ENCODE results near the gene METTL3.
A peak's percentile ranks its signal among the peaks of the same experiment; 100 is the strongest.

The METTL3 gene

DNA sequence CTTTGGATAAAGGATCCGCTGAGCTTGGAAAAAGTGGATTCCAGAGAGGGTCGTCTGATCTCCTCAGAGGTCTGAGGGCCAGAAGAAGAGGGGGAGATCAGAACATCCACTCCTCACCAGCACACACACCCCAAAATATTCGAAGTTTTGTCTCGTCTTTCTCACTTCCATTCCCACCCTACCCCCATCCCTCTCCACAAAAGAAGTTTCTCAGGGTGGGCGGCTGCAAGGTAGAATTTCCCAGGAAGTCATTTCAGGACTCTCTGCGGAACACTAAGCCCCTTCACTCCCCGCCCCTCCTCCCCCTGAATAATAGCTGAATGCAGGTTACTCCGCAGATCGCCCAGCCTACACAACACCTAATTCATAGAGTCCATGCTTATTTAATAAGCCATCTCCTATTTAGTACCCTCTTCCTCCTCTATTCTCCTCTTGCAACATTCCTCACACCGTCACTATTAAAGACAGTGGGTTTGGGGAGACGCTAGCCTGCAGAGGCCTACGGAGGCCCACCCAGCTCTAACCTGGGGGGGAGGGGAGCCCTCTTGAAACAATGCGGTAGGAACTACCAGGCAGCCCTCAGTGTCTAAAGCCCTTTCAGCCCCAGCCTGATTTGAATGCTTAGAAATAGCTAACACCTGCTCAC, 15.7 kb upstream of the METTL3 start:
- DNase-seq: no peak

- peak in 3 of 4 experiments; percentile 11 to 52 (median 27) for DNase-seq
Measured at GRCh38 chr14:21525962-21526671, 15.0 kb upstream of the METTL3 start, which contains the start of gene SALL2. Gene SALL2 (minus strand): TSS chr14:21526346. CDS start chr14:21526127, 219 bp downstream.

GRCh38 chr14:21525571-21525961, 14.4 kb upstream of the METTL3 start:
- no peak for DNase-seq

- no peak for DNase-seq
Measured at GRCh38 chr14:21524575-21525490, 13.7 kb upstream of the METTL3 start.

DNA sequence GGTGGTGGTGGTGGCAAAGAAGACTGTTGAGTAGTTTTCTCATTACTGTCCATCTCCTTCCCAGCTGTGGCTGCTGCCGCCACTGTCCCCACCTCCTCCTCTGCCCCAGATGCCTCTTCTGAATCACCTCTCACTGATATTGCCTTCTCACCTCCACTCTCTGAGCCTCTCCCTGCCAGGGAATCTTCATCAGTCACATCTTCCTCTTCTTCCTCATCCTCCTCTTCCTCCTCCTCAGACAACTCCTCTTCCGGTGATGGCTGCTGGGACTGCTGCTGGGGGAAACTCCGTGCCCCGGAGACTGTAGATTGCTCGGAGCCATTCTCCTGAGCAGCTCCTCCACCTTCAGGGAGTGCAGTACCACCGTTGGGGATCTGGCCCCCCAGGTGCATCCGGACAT, 12.1 kb upstream of the METTL3 start:
- DNase-seq: no peak

DNA sequence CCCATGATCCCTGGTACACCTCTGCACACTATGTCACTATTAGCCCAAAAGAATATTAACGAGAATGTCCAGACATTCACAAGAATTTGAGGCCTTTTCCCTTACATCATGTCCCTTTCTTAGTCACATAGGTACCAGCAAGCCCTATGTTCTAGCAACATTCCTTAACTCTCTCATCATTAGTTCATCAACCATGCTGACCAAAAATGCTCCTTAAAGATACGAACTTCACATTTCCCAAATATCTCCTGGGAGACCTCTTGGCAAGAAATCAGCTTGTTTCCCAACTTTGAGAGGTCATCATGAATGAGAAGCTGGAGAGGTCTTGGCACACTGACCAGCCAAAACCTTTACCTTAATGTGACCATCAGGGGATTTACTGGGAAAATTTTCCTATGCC, 10.4 kb upstream of the METTL3 start:
- no peak for DNase-seq

DNA sequence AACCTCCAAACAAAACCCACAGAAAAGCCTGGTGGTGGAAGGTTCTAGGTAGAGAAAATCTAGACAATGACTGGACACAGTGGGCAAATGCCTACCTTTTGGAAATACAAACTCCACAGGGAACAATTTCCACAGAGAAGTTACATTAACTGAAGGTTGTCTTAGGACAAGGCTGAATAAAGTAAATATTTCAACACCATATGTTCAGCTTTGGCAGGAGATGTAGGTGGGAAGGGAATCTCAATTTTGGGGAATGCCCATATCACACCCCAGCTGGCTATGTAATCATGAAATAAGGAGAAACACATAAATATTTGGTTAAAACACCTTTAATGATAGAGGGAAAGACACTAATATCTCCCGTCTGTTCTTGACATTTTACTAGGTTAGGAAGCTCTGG, 9.6 kb upstream of the METTL3 start:
- no peak for DNase-seq

GRCh38 chr14:21518725-21519124, 7.6 kb upstream of the METTL3 start:
- no peak for DNase-seq

- no peak for DNase-seq
Measured at GRCh38 chr14:21514341-21514740, 3.2 kb upstream of the METTL3 start.

- DNase-seq: no peak
Measured at GRCh38 chr14:21509432-21510143, 1.6 kb downstream of the METTL3 start.

- DNase-seq: no peak
Measured at GRCh38 chr14:21506557-21506956, 4.6 kb downstream of the METTL3 start.

DNA sequence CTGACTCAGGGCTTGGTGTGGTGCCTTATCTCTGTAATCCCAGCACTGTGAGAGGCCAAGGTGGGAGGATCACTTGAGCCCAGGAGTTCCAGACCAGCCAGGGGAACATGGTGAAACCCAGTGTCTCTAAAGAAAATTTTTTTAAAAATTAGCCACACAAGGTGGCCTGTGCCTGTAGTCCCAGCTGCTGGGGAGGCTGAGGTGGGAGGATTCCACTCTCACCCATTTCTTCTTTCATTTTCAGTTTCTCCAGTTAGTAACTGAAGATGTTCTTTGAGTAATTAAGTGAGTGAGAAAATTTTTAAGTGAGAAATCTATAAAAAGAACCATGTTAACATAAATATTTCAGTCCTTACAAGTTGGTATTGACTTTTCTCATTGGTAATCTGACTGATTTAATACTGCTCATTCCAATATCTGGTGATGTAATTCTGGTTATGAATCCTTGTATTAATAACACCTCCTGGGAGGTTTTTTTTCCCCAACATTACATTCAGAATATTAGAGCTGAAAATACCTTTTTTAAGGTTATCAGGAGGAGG, 6.1 kb downstream of the METTL3 start:
- no peak for DNase-seq

DNA sequence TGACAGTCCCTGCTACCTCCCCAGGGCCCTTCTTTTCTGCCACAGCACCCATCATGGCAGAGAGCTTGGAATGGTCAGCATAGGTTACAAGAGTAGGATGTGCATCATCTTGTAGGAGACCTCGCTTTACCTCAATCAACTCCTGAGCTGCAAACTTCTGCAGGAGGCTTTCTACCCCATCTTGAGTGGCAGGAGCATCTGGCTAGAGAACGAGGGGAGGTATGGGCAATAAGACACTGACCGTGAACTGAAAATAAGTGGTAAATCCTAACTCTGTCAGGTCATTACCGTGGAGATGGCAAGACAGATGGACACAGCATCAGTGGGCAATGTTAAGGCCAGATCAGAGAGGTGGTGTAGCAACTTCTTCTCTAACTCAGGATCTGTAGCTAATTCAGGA, 7.8 kb downstream of the METTL3 start:
- no peak for DNase-seq

DNA sequence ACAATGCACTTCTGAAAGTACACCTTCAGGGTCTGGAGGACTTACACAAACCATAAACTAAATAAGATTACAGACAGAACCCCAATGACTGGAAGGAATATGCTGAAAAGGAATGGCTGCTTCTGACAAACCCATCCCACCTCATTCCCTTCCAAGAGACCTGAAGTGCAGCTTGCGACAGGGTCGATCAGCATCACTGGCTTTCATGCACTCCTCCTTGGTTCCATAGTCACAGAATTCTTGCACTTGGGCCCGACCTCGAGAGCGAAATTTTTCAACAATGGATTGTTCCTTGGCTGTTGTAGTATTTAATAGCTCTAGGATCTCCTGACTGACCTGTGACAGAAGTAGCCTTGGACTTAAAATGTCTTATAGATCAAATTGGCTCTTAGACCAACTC, 9.6 kb downstream of the METTL3 start:
- no peak for DNase-seq

GRCh38 chr14:21498540-21499526, 12.3 kb downstream of the METTL3 start:
- no peak for DNase-seq

DNA sequence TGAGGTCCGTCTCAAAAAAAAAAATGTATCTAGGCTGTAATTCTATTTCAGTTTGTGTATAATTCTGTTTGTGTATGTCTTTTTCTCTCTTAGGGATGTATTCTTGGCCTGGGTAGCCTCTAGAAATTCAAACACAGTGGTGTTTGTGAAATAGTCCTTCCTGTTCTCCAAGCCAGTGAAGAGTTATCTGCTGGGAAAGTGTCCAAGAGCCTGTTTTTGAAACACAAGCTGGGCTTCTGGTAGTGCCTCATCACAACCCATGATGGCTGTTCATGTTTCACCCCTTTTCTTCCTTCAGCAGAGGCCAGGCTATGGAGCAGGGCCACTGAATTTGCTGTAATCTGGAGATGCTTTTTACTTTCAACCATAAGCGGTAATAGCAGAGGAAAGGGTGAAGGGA, 14.7 kb downstream of the METTL3 start:
- DNase-seq: no peak

- no peak for DNase-seq
Measured at GRCh38 chr14:21494902-21495762, 16.0 kb downstream of the METTL3 start.

GRCh38 chr14:21486640-21487087, 24.5 kb downstream of the METTL3 start:
- DNase-seq: no peak

DNA sequence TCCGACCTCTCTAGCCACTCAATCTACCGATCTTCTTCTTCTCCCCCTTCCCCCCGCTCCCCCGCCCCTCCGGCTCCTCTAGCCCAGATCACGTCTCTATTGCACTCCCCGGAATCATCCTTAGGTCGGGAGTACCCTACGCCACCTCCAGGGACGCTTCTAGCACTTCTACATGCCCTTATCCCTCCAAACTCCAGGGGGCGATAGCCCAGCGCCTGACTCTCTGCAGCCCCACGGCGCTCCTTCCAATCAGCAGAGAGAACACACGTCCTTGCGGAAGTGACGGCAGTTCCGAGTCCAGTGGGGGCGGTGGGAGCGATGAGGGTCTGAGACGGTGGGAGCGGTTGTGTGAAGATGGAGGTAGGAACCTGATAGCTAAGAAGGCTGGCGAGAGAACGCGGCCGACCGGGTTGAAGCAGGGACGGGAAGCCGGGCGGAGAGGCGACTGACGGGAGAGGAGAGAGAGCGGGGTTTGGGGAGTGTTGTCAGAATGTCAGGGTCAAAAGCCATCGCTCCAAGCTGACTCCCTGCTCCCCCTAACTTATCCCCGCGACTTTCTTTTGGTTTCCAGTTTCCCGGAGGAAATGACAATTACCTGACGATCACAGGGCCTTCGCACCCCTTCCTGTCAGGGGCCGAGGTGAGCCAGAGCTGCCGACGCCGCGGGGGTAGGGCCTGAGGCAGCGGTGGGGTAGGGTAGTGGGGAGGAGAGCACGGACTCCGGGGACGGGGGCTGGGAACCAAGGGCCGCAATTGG, 34.0 kb downstream of the METTL3 start, which contains the start of the genes RAB2B and TOX4:
RAB2B (minus strand) TSS at position 35 of the 757 bp plus-strand sequence. CDS start 87 bp downstream, outside the sequence.
TOX4 (plus strand) TSS at position 271 of the 757 bp plus-strand sequence; CDS start at position 355, 84 bp downstream.
- DNase-seq: peak; percentile 80 to 88 (median 86)

All from activated naive CD4-positive, alpha-beta T cell (primary cell).